HFF-Myc (cell line): ENCODE measurements around the gene NT5DC4.

Experiments
- DNase-seq: peaks from one replicate; pipeline ENCODE4 v3.0.0-alpha.2; 2011; ENCODE audit warnings: low read depth; ENCODE audit errors: extremely low read depth
- H3K4me3 ChIP-seq: replicated peaks from 2 replicates; pipeline ENCODE4 v1.5.1; 2011; ENCODE audit warnings: low read depth, mild to moderate bottlenecking, control low read depth, low read length
- CTCF ChIP-seq: IDR thresholded peaks from 2 replicates; pipeline ENCODE4 v1.5.1; 2012; ENCODE audit warnings: mild to moderate bottlenecking, low read depth, low read length, control low read depth; ENCODE audit errors: missing control alignments

The NT5DC4 gene

DNA sequence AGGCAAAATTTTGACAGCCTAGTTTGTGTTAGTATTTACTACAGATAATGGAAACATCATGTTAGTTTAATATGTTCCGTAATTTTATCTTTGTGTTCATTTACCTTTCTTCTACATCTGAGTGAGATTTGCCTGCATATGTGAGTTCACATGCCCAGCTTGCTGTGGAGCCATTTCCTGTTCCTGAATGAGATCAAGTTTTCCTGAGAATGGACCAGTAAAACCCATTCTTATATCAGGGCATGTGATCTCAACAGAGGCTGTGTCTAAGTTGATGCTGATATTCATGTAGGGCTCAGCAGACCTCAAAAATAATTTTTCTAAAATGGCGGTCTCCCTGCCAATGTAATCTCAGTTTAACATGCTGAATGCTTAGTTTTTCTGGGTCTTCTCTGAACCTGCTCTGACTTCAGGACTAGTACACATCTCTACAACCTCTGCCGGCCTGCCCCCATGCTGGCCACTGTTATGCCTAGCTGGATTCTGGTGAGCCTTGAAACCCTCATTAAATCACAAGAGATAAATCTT, 62.4 kb downstream of the NT5DC4 start:
- TF ChIP-seq CTCF, result no peak
- no peak overlapping the region for H3K4me3 ChIP-seq
- DNase-seq, result no peak

DNA sequence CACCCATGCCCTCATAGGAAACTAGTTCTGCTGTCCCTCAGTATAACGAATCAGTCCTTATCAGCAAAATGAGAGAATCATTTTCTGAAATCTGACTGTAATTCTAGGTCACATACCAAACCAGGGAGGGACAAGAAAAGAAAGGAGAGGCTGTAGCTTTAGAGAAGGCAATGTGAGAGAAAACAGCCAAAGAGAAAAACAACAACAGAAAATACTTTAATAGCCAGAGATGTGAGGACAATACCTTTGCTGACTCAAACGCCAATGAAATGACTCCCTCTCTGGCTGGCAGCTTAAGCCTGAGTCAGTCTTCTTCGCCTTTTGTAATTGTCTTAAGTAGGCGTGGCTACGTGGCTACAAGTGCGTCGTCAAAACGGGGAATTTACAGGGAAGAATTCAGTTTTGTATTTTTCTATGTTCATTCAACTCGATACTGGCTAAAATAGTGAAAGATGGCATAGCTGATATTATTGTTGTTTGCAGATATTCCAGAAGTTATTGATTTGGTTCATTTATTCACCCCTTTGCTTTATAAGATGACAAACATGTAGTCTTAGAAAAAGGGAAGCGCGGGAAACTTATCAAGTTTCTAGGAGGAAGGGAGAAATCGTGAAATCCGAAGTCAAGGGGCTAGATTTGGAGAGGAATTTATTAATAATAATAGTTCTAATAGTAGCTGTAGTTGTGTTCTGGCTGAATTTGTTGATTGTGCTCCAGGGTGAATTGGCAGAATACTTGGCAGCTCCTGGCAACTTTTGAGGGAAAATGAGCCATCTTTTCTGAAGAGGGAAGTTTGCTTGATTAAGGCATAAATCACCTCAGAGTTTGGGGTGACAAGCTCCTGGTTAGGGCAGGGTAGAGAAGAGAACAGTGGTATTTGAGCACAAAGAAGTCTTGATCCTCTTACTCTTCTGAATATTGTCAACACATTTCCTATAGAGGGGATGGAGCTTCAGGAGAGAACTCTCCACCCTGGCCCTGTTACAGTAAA, 63.7 kb downstream of the NT5DC4 start, which contains the start of gene IL1A:
Gene IL1A, minus strand, starts transcription at position 295 of the 991 bp plus-strand sequence. CDS start 723 bp downstream, outside the sequence.
- no peak within 1 kb of the TSS for H3K4me3 ChIP-seq
- no peak for DNase-seq
- no peak for TF ChIP-seq CTCF

- H3K4me3 ChIP-seq, result no peak overlapping the region
- DNase-seq, result no peak
- no peak for TF ChIP-seq CTCF
Observed at GRCh38 chr2:112787294-112787693, 66.5 kb downstream of the NT5DC4 start.

DNA sequence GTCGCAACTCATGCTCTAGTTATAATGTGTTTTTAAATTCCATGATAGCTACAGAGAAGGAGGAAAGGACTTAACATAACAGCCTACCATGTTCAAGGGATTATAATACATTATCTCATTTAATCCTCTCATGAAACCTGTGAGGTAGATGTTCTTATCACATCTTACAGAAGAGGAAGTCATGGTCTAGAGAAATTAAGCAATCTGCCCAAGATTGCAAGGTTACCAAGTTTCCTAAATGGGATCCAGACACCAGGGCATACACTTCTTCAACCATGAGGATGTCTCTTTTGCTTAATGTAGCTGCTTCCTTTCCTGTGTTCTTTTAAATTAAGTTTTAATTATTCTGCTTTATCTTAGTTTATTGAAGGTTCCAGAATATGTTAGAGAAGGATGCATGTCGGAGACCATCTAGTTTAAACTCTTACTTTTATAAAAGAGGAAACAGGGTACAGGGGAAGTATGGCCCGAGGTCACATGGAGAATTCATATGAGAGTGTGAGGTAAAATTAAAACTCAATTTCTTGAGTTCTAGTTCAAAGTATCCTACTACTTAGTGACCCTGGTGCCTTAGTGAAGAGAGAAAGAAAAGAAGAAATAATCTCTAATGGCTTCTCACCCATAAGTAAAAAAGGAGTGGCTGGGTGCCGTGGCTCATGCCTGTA, 67.0 kb downstream of the NT5DC4 start:
- no peak for TF ChIP-seq CTCF
- no peak overlapping the region for H3K4me3 ChIP-seq
- no peak for DNase-seq

DNA sequence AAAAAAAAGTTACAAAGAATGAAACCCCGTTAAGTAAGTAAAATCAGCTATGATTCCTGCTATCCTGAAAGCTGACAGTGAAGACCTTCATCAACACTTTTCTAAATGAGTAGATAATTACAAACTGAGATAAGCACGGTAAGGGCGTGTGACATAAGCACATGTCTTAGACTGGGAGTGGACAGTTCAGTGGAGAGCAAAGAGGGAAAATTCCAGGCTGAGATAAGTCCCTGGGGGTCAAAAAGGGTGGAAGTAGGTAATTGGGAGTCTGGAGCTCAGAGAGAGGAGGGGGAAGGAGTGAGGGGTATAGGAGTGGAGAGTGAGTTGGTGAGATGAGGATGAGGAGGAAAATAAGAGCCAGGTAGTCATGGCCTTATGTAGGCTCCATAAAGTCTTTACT, 67.8 kb downstream of the NT5DC4 start:
- DNase-seq, result no peak
- no peak for TF ChIP-seq CTCF
- no peak overlapping the region for H3K4me3 ChIP-seq
